Vagina (tissue), 2 donors: ENCODE results near the gene NELFB. TPM values are rescaled to one million over a fixed set of nuclear protein-coding genes. Genes with fewer than 3 reads are reported as not detected.

Experiments used
- DNase-seq, 2 donors: peaks; one replicate each; pipeline ENCODE4 v3.0.0-alpha.2; 2017; ENCODE audit errors: extremely low spot score in 2 of 2
- H3K27ac ChIP-seq: fragments of 200-600 bp; sonication (generic); one replicate; pipeline ENCODE4 v1.5.1; 2019
- H3K27me3 ChIP-seq: fragments of 200-600 bp; sonication (generic); one replicate; pipeline ENCODE4 v1.5.1; 2019
- H3K36me3 ChIP-seq, 2 donors: fragments of 200-600 bp; sonication (generic); one replicate each; pipeline ENCODE4 v1.5.1; 2017 to 2019
- H3K4me1 ChIP-seq: fragments of 200-600 bp; sonication (generic); one replicate; pipeline ENCODE4 v1.5.1; 2019
- H3K4me3 ChIP-seq, 2 donors: fragments of 200-600 bp; sonication (generic); 1 replicate in 1 of 2; 2 replicates in 1 of 2; pipeline ENCODE4 v1.5.1; 2016 to 2019
- H3K9me3 ChIP-seq: fragments of 200-600 bp; sonication (generic); one replicate; pipeline ENCODE4 v1.5.1; 2019
- CTCF ChIP-seq, 3 experiments: fragments of 450-650 bp in 2 of 3; fragments of 200-600 bp in 1 of 3; sonication (generic) in 1 of 3; IDR thresholded peaks; one replicate each; pipeline ENCODE4 v1.5.1; 2017 to 2019; ENCODE audit warnings: antibody characterized with exemption in 3 of 3, mild to moderate bottlenecking in 2 of 3, moderate library complexity in 2 of 3
- POLR2A ChIP-seq, 2 donors: fragments of 450-650 bp; IDR thresholded peaks; one replicate each; pipeline ENCODE4 v1.6.1; 2017; ENCODE audit warnings: antibody characterized with exemption in 2 of 2, mild to moderate bottlenecking in 2 of 2, moderate library complexity in 2 of 2
- POLR2AphosphoS5 ChIP-seq, 2 donors: sonication (generic); formaldehyde crosslinking; IDR thresholded peaks; one replicate each; pipeline ENCODE4 v1.9.0; 2017; ENCODE audit warnings: antibody characterized with exemption in 2 of 2, mild to moderate bottlenecking in 2 of 2, low read depth in 1 of 2; ENCODE audit not compliant: insufficient read depth in 1 of 2
- intact Hi-C: fragments of 100-400 bp; cut with DNase I; formaldehyde crosslinking; loops from one replicate; pipeline ENCODE4 v1.15.1; 2023
- total RNA-seq: library from RNA; depleted of rRNA; stranded (reverse); fragments of >200 nt; gene quantifications from one replicate; pipeline ENCODE4 v1.2.3, GENCODE V29; 2016

Gene NELFB
- total RNA-seq, 1 donor from 2014 or later, result 44.0 TPM

DNA sequence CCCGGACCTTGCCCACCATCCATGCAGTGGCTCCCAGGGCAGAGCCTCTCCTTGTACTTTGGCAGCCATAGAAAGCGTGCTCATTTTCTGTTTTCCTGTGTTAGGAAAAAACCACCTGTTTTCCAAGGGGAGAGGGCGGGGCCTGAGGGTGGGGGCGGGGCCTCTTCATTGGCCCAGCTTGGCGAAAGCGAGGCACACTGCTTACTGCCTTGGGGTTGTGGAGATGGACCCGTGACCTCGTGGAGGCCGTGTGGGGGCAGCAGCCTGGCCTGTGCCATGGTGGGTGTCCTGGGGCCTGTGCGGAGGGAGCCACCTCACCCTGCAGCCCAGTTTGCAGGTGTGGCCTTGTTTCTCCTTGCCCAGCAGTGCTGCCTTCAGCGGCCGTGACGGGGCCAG lies 18.0 kb downstream of the NELFB start:
- no peaks in the 10 kb centered on the region for H3K9me3 ChIP-seq
- peaks cover 0 to 12% of the 10 kb centered on the region in 2 donors for H3K36me3 ChIP-seq
- no peaks in the 10 kb centered on the region for H3K27me3 ChIP-seq
- peak in 1 of 2 donors; percentile 62 for DNase-seq
- peaks cover 44% of the 10 kb centered on the region for H3K4me1 ChIP-seq
- no peak overlapping the region for H3K27ac ChIP-seq
- no peak overlapping the region for H3K4me3 ChIP-seq
- no peak for TF ChIP-seq POLR2A (IDR thresholded peaks at IDR 0.05)
- intact Hi-C loops, result no loop called here

GRCh38 chr9:137273611-137274320 lies 18.6 kb downstream of the NELFB start:
- Histone ChIP-seq H3K9me3 (no peaks in the 10 kb centered on the region), H3K27me3 (no peaks in the 10 kb centered on the region), H3K4me1 (peaks cover 46% of the 10 kb centered on the region), H3K4me3 (no peak overlapping the region), H3K27ac (no peak overlapping the region), H3K36me3 (peaks cover 0 to 11% of the 10 kb centered on the region in 2 donors)
- DNase-seq, result no peak
- no peak for TF ChIP-seq POLR2A (IDR thresholded peaks at IDR 0.05)
- TF ChIP-seq CTCF (IDR thresholded peaks at IDR 0.05), result no peak
- TF ChIP-seq POLR2AphosphoS5 (IDR thresholded peaks at IDR 0.05; ENCODE audit: insufficient read depth in 1 of 2, low read depth in 1 of 2), result no peak
- intact Hi-C loops, result no loop called here

DNA sequence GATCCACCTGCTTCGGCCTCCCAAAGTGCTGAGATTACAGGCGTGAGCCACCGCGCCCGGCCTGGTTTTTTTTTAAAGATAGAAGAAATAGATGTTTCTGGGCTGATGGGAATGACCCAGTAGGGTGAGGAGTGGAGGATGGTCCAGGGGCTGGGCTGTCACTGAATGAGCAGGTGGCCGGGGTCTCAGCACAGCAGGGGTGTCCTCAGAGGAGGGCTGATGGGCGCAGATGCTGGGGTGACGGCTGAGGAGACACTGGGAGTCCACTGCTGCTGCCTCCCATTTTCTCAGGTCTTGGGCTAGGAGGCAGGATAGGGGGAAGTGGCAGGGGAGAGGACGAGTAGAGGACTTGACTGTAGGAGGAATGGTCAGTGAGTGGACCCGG lies 20.1 kb downstream of the NELFB start:
- no peaks in the 10 kb centered on the region for H3K27me3 ChIP-seq

GRCh38 chr9:137275588-137276472 lies 20.7 kb downstream of the NELFB start:
- Histone ChIP-seq H3K27me3 (no peaks in the 10 kb centered on the region), H3K4me1 (peaks cover 44% of the 10 kb centered on the region), H3K27ac (no peak overlapping the region), H3K36me3 (peaks cover 0 to 11% of the 10 kb centered on the region in 2 donors), H3K9me3 (no peaks in the 10 kb centered on the region), H3K4me3 (no peak overlapping the region)
- intact Hi-C loops, result no loop called here
- DNase-seq, result peak in 1 of 2 donors; percentile 83
- TF ChIP-seq CTCF (IDR thresholded peaks at IDR 0.05) (no peak), POLR2AphosphoS5 (IDR thresholded peaks at IDR 0.05; ENCODE audit: insufficient read depth in 1 of 2, low read depth in 1 of 2) (no peak), POLR2A (IDR thresholded peaks at IDR 0.05) (no peak)

More for the DNA sequence above, 20.1 kb downstream of the NELFB start:
- intact Hi-C loops, result no loop called here
- Histone ChIP-seq H3K36me3 (peaks cover 0 to 11% of the 10 kb centered on the region in 2 donors), H3K4me3 (no peak overlapping the region), H3K4me1 (peaks cover 39% of the 10 kb centered on the region), H3K9me3 (no peaks in the 10 kb centered on the region), H3K27ac (no peak overlapping the region)
- no peak for DNase-seq
- TF ChIP-seq POLR2AphosphoS5 (IDR thresholded peaks at IDR 0.05; ENCODE audit: insufficient read depth in 1 of 2, low read depth in 1 of 2), result no peak

DNA sequence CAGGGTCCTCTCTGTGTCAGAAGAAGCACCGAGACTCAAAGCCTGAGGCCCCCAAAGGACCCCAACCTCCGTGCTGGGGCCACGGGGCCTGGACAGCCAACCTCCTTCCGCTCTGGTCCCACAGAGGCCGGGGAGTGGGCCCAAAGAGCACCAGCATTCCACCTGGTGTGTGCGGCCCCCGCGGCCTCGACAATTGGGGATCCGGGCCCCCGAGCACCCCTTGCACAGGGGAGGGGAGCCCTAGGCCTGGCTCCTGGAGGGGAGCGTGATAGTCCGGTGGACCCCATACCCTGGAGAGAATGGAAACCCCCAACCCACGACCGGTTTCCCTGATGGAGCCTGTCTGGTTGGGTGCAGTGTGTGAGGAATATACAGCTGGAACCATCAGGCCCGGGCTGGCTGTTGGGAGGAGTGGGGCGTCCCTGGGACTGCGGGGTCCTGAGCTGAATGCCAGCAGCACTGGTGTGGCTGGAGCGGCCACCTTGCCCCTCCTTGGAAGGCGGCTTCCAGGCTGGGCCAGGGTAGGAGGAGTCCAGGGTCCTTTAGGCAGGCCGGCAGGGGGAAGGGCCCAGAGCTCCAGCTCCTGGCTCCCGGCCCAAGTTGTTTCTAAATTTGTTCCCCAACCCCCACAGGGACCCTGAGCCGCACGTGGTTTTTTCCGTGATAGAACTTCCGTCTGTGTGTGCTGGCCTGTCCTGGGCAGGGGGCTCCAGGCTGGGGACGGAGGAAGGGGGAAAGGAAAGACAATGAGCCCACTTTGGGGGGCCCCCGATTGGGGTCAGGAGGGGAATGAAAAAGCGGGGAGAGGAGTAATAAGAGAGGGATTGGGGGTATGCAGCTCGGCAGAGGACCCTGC lies 21.6 kb downstream of the NELFB start:
- Histone ChIP-seq H3K9me3 (no peaks in the 10 kb centered on the region), H3K4me1 (peaks cover 50% of the 10 kb centered on the region), H3K27ac (peak overlapping the region; percentile 78), H3K4me3 (peak overlapping the region; percentile 46 to 63), H3K27me3 (no peaks in the 10 kb centered on the region), H3K36me3 (peaks cover 0 to 11% of the 10 kb centered on the region in 2 donors)
- intact Hi-C loops, result no loop called here
- TF ChIP-seq POLR2A (IDR thresholded peaks at IDR 0.05), result no peak
- no peak for TF ChIP-seq CTCF (IDR thresholded peaks at IDR 0.05)
- TF ChIP-seq POLR2AphosphoS5 (IDR thresholded peaks at IDR 0.05; ENCODE audit: insufficient read depth in 1 of 2, low read depth in 1 of 2), result no peak
- peak in 1 of 2 donors; percentile 86 for DNase-seq
